PC-3 (cell line): Measurements from ENCODE around the gene SF3A1.

Experiments used
- CTCF ChIP-seq: fragments of 300-600 bp; sonication (generic); conservative IDR thresholded peaks from 2 replicates; pipeline ENCODE4 v1.5.1; 2017; ENCODE audit warnings: antibody characterized with exemption, low read depth, mild to moderate bottlenecking, low read length
- EZH2 ChIP-seq: fragments of 300-600 bp; sonication (generic); IDR thresholded peaks from one replicate; pipeline ENCODE4 v1.6.1; 2017; ENCODE audit warnings: antibody characterized with exemption, mild to moderate bottlenecking, low read length; ENCODE audit not compliant: unreplicated experiment
- EZH2phosphoT487 ChIP-seq: fragments of 300-600 bp; sonication (generic); IDR thresholded peaks from 2 replicates; pipeline ENCODE4 v1.6.1; 2018; ENCODE audit warnings: mild to moderate bottlenecking, antibody characterized with exemption, low read length, borderline replicate concordance

- TF ChIP-seq CTCF (no peak), EZH2phosphoT487 (no peak), EZH2 (no peak)
Observed at GRCh38 chr22:30405731-30406130, 49.0 kb upstream of the SF3A1 start.
